ENCODE measurements around the gene GSE1. TPM values are rescaled to one million over a fixed set of nuclear protein-coding genes. Genes with fewer than 3 reads are reported as not detected.

GSE1 gene
- total and polyA plus RNA-seq, 2 experiments from 2014 or later, result 32.4 to 135 TPM

DNA sequence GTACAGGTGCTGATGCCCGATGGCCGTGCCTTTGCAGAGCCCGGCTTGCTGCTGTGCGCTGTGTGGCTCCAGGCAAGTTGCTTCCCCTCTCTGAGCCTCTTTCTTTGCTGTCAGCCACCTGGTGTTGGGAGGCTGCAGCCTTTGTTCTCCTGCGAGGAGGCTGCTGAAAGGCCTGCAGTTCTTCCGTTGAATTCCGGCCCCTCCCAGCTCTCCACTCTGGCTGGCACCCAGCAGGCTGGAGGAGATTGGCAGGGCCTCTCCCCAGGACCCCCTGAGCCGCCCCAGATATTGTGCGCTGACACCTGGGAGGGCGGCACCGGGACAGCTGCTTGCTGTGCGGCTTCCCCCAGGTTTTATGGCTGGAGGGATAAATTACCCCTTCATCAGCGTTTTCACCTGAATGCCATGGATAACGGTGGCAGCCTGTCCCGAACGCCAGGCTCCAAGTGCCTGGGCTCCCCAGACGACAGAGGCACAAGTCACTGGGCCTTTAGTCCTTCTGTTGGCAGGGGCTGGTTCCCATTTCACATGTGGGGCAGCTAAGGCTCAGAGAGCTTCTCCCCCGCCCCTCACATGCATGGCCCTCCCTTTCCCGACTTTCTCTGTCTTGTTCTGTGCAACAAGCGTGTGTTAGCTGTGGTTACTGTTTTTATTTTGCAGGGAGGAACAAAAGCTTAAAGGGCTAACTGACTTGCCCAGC, 35.1 kb upstream of the GSE1 start (continued):
- TF ChIP-seq, protein P1, sequence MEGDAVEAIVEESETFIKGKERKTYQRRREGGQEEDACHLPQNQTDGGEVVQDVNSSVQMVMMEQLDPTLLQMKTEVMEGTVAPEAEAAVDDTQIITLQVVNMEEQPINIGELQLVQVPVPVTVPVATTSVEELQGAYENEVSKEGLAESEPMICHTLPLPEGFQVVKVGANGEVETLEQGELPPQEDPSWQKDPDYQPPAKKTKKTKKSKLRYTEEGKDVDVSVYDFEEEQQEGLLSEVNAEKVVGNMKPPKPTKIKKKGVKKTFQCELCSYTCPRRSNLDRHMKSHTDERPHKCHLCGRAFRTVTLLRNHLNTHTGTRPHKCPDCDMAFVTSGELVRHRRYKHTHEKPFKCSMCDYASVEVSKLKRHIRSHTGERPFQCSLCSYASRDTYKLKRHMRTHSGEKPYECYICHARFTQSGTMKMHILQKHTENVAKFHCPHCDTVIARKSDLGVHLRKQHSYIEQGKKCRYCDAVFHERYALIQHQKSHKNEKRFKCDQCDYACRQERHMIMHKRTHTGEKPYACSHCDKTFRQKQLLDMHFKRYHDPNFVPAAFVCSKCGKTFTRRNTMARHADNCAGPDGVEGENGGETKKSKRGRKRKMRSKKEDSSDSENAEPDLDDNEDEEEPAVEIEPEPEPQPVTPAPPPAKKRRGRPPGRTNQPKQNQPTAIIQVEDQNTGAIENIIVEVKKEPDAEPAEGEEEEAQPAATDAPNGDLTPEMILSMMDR (conservative IDR thresholded peaks at IDR 0.05; ENCODE audit: low read depth in 2 of 2), result no peak
- no peak for TF ChIP-seq POLR2AphosphoS5 (IDR thresholded peaks at IDR 0.05; ENCODE audit: low read depth)

DNA sequence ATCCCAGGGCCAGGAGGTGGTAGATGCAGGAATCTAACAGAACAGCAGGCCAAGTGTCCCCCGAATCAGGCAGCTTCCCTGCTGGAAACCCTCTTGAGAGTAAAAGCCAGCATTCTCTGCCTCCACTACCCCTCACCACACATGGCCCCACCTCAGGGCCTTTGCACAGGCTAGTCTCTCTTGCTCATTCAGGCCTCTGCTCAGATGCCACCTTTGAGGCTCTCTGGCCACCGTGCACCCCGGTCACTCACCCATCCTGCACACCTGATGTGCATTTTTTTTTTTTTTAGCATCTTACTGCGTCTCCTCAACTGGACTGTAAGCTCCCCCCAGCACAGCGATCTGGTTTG, 34.5 kb upstream of the GSE1 start:
- H3K36me3 ChIP-seq (ENCODE audit: insufficient read depth), result no peaks in the 10 kb centered on the region
- Mint-ChIP-seq H3K9me3 (peaks cover 8% of the 10 kb centered on the region; the same call in 2 of the 3 replicates), H3K36me3 (ENCODE audit: low read depth) (peaks cover 5% of the 10 kb centered on the region), H3K27ac (no peak overlapping the region), H3K4me3 (peak overlapping the region; percentile 60; the same call in 2 of the 3 replicates), H3K27me3 (ENCODE audit: insufficient read depth, low read depth, poor library complexity) (peaks cover 48% of the 10 kb centered on the region), H3K4me1 (peaks cover 91% of the 10 kb centered on the region)
- peaks cover 62% of the 10 kb centered on the region for H3K79me2 ChIP-seq (replicated peaks; ENCODE audit: insufficient read depth)
- no peaks in the 10 kb centered on the region; the same call in 1 of the 2 replicates for H4K20me1 ChIP-seq (replicated peaks; ENCODE audit: insufficient read depth)
- no peaks in the 10 kb centered on the region for H3K9me2 ChIP-seq (ENCODE audit: insufficient read depth)
- peak; percentile 1; the same call in 1 of the 3 replicates for ATAC-seq
- peak overlapping the region; percentile 85 for H3K4me2 ChIP-seq
- peak overlapping the region; percentile 44; the same call in 1 of the 2 replicates for H3K4me3 ChIP-seq
- no peak overlapping the region for H3K27ac ChIP-seq (ENCODE audit: low read depth)
- H3K27me3 ChIP-seq (ENCODE audit: insufficient read depth), result peaks cover 16% of the 10 kb centered on the region
- H3F3A ChIP-seq (replicated peaks; ENCODE audit: low read depth), result peaks cover 35% of the 10 kb centered on the region
- H3K4me1 ChIP-seq (ENCODE audit: insufficient read depth), result peaks cover 80% of the 10 kb centered on the region
- peak; percentile 46 for DNase-seq (ENCODE audit: low spot score)
- H2AFZ ChIP-seq, result no peak overlapping the region
- no peak for TF ChIP-seq POLR2AphosphoS5 (IDR thresholded peaks at IDR 0.05; ENCODE audit: low read depth)
- no peak for TF ChIP-seq EZH2 (IDR thresholded peaks at IDR 0.05; ENCODE audit: low read depth, unreplicated experiment)
- TF ChIP-seq, protein P1 (conservative IDR thresholded peaks at IDR 0.05; ENCODE audit: low read depth in 2 of 2), result no peak
- no peak for TF ChIP-seq ZNF462 (CRISPR knock-in tag; IDR thresholded peaks at IDR 0.05)
- no peak for TF ChIP-seq REST (IDR thresholded peaks at IDR 0.05; ENCODE audit: unreplicated experiment)
- no peak for TF ChIP-seq NANOG (IDR thresholded peaks at IDR 0.05; ENCODE audit: borderline replicate concordance)
- no peak for TF ChIP-seq ZNF331 (CRISPR knock-in tag; IDR thresholded peaks at IDR 0.05; ENCODE audit: low read depth)
- no peak for TF ChIP-seq CREB1 (CRISPR knock-in tag; IDR thresholded peaks at IDR 0.05; ENCODE audit: low read depth)
- TF ChIP-seq EZH2phosphoT487 (IDR thresholded peaks at IDR 0.05; ENCODE audit: unreplicated experiment), result no peak
- TF ChIP-seq STAT1 (IDR thresholded peaks at IDR 0.05; ENCODE audit: unreplicated experiment), result no peak
